ENCODE data around the gene DMRTC2.

Gene DMRTC2

GRCh38 chr19:41850381-41850780, 5.5 kb downstream of the DMRTC2 start:
- Histone ChIP-seq H3K27me3 (ENCODE audit: control insufficient read depth, insufficient read depth, low read length) (peaks cover 3% of the 10 kb centered on the region), H3K9ac (ENCODE audit: low read length) (no peak overlapping the region), H3K36me3 (ENCODE audit: control insufficient read depth, insufficient read depth, low read length) (no peaks in the 10 kb centered on the region), H3K27ac (ENCODE audit: low read depth, low read length) (no peak overlapping the region), H3K4me3 (ENCODE audit: low read length) (no peak overlapping the region), H3K4me1 (ENCODE audit: control insufficient read depth, insufficient read depth, low read length) (no peaks in the 10 kb centered on the region)

GRCh38 chr19:41851456-41851855, 6.6 kb downstream of the DMRTC2 start:
- Histone ChIP-seq H3K36me3 (ENCODE audit: control insufficient read depth, insufficient read depth, low read length) (no peaks in the 10 kb centered on the region), H3K9ac (ENCODE audit: low read length) (no peak overlapping the region), H3K27me3 (ENCODE audit: control insufficient read depth, insufficient read depth, low read length) (peaks cover 3% of the 10 kb centered on the region), H3K27ac (ENCODE audit: low read depth, low read length) (no peak overlapping the region), H3K4me3 (ENCODE audit: low read length) (no peak overlapping the region), H3K4me1 (ENCODE audit: control insufficient read depth, insufficient read depth, low read length) (no peaks in the 10 kb centered on the region)

- Histone ChIP-seq H3K27me3 (ENCODE audit: control insufficient read depth, insufficient read depth, low read length) (peaks cover 3% of the 10 kb centered on the region), H3K4me3 (ENCODE audit: low read length) (no peak overlapping the region), H3K27ac (ENCODE audit: low read depth, low read length) (no peak overlapping the region), H3K9ac (ENCODE audit: low read length) (no peak overlapping the region), H3K4me1 (ENCODE audit: control insufficient read depth, insufficient read depth, low read length) (no peaks in the 10 kb centered on the region), H3K36me3 (ENCODE audit: control insufficient read depth, insufficient read depth, low read length) (no peaks in the 10 kb centered on the region)
Observed at GRCh38 chr19:41853344-41853743, 8.5 kb downstream of the DMRTC2 start.

- no peaks in the 10 kb centered on the region for H3K36me3 ChIP-seq (ENCODE audit: control insufficient read depth, insufficient read depth, low read length)
- H3K4me1 ChIP-seq (ENCODE audit: control insufficient read depth, insufficient read depth, low read length), result no peaks in the 10 kb centered on the region
- no peak overlapping the region for H3K27ac ChIP-seq (ENCODE audit: low read depth, low read length)
- peaks cover 3% of the 10 kb centered on the region for H3K27me3 ChIP-seq (ENCODE audit: control insufficient read depth, insufficient read depth, low read length)
- H3K4me3 ChIP-seq (ENCODE audit: low read length), result no peak overlapping the region
- H3K9ac ChIP-seq (ENCODE audit: low read length), result no peak overlapping the region
Observed at GRCh38 chr19:41853768-41854167, 8.9 kb downstream of the DMRTC2 start.

GRCh38 chr19:41859213-41859617, 14.4 kb downstream of the DMRTC2 start:
- Histone ChIP-seq H3K4me3 (ENCODE audit: low read length) (peak overlapping the region; percentile 94), H3K36me3 (ENCODE audit: control insufficient read depth, insufficient read depth, low read length) (peaks cover 23% of the 10 kb centered on the region), H3K4me1 (ENCODE audit: control insufficient read depth, insufficient read depth, low read length) (peaks cover 10% of the 10 kb centered on the region), H3K9ac (ENCODE audit: low read length) (no peak overlapping the region), H3K27me3 (ENCODE audit: control insufficient read depth, insufficient read depth, low read length) (no peaks in the 10 kb centered on the region), H3K27ac (ENCODE audit: low read depth, low read length) (peak overlapping the region; percentile 33)

- peak within 1 kb of the TSS; percentile 97 for H3K27ac ChIP-seq (ENCODE audit: low read depth, low read length)
- peak within 1 kb of the TSS; percentile 99 for H3K9ac ChIP-seq (ENCODE audit: low read length)
- H3K36me3 ChIP-seq (ENCODE audit: control insufficient read depth, insufficient read depth, low read length), result peaks cover 29% of the 10 kb centered on the region
- peaks cover 10% of the 10 kb centered on the region for H3K4me1 ChIP-seq (ENCODE audit: control insufficient read depth, insufficient read depth, low read length)
- no peaks in the 10 kb centered on the region for H3K27me3 ChIP-seq (ENCODE audit: control insufficient read depth, insufficient read depth, low read length)
- peak within 1 kb of the TSS; percentile 94 for H3K4me3 ChIP-seq (ENCODE audit: low read length)
Observed at GRCh38 chr19:41859618-41860418, 15.0 kb downstream of the DMRTC2 start, which contains the start of gene RPS19. Gene RPS19 (plus strand): TSS chr19:41860255. CDS start chr19:41860775, 520 bp downstream.

- Histone ChIP-seq H3K4me3 (ENCODE audit: low read length) (peak overlapping the region; percentile 94), H3K36me3 (ENCODE audit: control insufficient read depth, insufficient read depth, low read length) (peaks cover 29% of the 10 kb centered on the region), H3K27me3 (ENCODE audit: control insufficient read depth, insufficient read depth, low read length) (no peaks in the 10 kb centered on the region), H3K27ac (ENCODE audit: low read depth, low read length) (peak overlapping the region; percentile 97), H3K9ac (ENCODE audit: low read length) (peak overlapping the region; percentile 99), H3K4me1 (ENCODE audit: control insufficient read depth, insufficient read depth, low read length) (peaks cover 10% of the 10 kb centered on the region)
Observed at GRCh38 chr19:41860419-41861115, 15.7 kb downstream of the DMRTC2 start.

GRCh38 chr19:41861116-41861768, 16.4 kb downstream of the DMRTC2 start:
- Histone ChIP-seq H3K27me3 (ENCODE audit: control insufficient read depth, insufficient read depth, low read length) (no peaks in the 10 kb centered on the region), H3K9ac (ENCODE audit: low read length) (peak overlapping the region; percentile 99), H3K4me3 (ENCODE audit: low read length) (peak overlapping the region; percentile 94), H3K36me3 (ENCODE audit: control insufficient read depth, insufficient read depth, low read length) (peaks cover 31% of the 10 kb centered on the region), H3K4me1 (ENCODE audit: control insufficient read depth, insufficient read depth, low read length) (peaks cover 10% of the 10 kb centered on the region), H3K27ac (ENCODE audit: low read depth, low read length) (peak overlapping the region; percentile 97)

- H3K4me3 ChIP-seq (ENCODE audit: low read length), result no peak overlapping the region
- H3K27ac ChIP-seq (ENCODE audit: low read depth, low read length), result no peak overlapping the region
- H3K27me3 ChIP-seq (ENCODE audit: control insufficient read depth, insufficient read depth, low read length), result no peaks in the 10 kb centered on the region
- peaks cover 10% of the 10 kb centered on the region for H3K4me1 ChIP-seq (ENCODE audit: control insufficient read depth, insufficient read depth, low read length)
- H3K9ac ChIP-seq (ENCODE audit: low read length), result no peak overlapping the region
- peaks cover 34% of the 10 kb centered on the region for H3K36me3 ChIP-seq (ENCODE audit: control insufficient read depth, insufficient read depth, low read length)
Observed at GRCh38 chr19:41861846-41862245, 17.0 kb downstream of the DMRTC2 start.

GRCh38 chr19:41862445-41862986, 17.7 kb downstream of the DMRTC2 start:
- H3K9ac ChIP-seq (ENCODE audit: low read length), result no peak overlapping the region
- no peaks in the 10 kb centered on the region for H3K27me3 ChIP-seq (ENCODE audit: control insufficient read depth, insufficient read depth, low read length)
- no peak overlapping the region for H3K4me3 ChIP-seq (ENCODE audit: low read length)
- peaks cover 10% of the 10 kb centered on the region for H3K4me1 ChIP-seq (ENCODE audit: control insufficient read depth, insufficient read depth, low read length)
- H3K36me3 ChIP-seq (ENCODE audit: control insufficient read depth, insufficient read depth, low read length), result peaks cover 34% of the 10 kb centered on the region
- H3K27ac ChIP-seq (ENCODE audit: low read depth, low read length), result no peak overlapping the region

GRCh38 chr19:41863209-41863931, 18.5 kb downstream of the DMRTC2 start:
- Histone ChIP-seq H3K36me3 (ENCODE audit: control insufficient read depth, insufficient read depth, low read length) (peaks cover 34% of the 10 kb centered on the region), H3K27me3 (ENCODE audit: control insufficient read depth, insufficient read depth, low read length) (no peaks in the 10 kb centered on the region), H3K27ac (ENCODE audit: low read depth, low read length) (no peak overlapping the region), H3K9ac (ENCODE audit: low read length) (no peak overlapping the region), H3K4me3 (ENCODE audit: low read length) (no peak overlapping the region), H3K4me1 (ENCODE audit: control insufficient read depth, insufficient read depth, low read length) (peaks cover 10% of the 10 kb centered on the region)
